HS-5 (cell line): ENCODE data around the gene HDDC3.
A peak's percentile ranks its signal among the peaks of the same experiment; 100 is the strongest.

Experiments used
- DNase-seq: peaks from one replicate; pipeline ENCODE4 v3.0.0-alpha.2; 2012; ENCODE audit warnings: low read depth

Gene HDDC3, protein sequence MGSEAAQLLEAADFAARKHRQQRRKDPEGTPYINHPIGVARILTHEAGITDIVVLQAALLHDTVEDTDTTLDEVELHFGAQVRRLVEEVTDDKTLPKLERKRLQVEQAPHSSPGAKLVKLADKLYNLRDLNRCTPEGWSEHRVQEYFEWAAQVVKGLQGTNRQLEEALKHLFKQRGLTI

DNA sequence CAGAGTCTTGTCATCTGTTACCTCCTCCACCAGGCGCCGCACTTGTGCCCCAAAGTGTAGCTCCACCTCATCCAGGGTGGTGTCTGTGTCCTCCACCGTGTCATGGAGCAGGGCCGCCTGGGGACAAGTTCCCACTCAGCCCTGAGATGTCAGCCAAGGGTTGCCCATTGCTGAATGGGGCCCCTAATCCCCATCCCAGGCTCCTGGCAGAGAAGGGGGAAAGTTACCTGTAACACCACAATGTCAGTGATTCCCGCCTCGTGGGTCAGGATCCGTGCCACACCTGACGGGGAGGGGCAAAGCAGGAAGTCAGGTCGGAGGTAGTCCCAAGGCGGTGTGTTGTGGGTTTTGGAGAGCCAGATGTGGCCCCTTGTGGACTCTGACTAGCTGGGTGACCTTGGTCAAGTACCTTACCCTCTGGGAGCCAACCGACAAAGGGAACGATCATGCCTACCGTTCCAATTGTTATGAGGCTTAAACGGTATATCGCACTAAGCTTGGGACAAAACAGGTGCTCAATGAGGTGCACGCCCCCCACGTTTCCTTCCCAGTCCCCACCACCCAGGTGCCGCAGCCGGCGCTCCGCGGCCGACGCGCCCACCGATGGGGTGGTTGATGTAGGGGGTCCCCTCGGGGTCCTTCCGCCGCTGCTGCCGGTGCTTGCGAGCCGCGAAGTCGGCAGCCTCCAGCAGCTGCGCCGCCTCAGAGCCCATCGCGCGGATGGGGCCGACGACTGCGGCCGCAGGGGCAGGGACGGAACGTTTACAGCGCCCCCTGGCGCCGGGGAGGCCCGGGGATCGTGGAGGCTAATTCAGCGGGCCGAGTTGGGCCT is at the start of gene HDDC3:
TSS of gene HDDC3 (minus strand) at position 722 of the 832 bp plus-strand sequence. CDS start at position 713, 9 bp downstream.
- DNase-seq = no peak

DNA sequence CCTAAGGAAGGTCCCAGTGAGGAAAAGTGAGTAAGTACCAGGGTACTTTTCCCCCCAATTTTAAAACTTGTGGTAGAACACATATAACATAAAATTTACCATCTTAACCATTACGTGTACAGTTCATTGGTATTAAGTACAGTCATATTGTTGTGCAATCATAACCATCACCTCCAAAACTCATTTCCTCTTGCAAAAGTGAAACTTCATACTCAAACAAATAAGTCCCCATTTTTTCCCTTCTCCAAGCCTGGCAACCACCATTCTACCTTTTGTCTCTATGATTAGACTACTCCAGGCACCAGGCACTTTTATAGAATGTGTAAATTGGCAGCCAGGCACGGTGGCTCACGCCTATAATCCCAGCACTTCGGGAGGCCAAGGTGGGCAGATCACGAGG is 49.8 kb upstream of the HDDC3 start:
- peak; percentile 19 for DNase-seq

DNA sequence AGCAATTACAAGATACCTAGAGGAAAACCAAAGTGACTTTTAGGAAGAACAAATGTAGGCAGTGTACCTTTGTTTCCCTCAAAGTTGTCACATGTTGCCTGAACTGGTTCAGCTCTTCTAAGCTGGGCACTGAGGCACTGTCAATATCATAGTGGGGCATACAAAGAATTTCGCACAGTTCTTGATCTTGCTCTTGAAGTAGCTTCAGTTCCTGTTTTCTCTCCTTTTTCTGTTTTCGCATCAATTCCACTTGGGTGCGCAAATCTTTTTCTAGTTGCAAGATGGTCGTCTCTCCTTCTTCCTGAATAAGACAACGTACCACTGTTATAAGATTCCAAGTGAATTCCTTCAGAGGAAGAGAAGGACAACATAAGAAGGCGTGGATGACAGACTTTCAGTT is 49.3 kb upstream of the HDDC3 start:
- no peak for DNase-seq

DNA sequence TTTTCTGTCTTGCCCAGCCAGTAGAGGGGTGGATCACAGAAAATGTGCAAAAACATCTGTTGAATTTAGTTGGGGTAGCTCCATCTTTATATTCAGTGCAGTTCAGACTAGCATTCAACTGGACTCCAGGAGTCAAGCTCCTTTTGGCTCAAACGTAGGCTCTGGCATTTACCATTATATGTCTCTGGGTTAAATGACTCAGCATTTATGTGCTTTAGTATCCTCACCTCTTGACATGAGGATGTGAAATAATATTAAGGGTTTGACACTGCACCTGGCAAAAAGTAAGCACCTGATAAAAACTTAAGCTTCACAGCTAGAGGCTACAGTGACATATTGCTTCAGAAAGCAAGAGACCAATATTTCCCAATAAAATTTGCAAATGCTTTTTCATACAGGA is 47.2 kb upstream of the HDDC3 start:
- no peak for DNase-seq

DNA sequence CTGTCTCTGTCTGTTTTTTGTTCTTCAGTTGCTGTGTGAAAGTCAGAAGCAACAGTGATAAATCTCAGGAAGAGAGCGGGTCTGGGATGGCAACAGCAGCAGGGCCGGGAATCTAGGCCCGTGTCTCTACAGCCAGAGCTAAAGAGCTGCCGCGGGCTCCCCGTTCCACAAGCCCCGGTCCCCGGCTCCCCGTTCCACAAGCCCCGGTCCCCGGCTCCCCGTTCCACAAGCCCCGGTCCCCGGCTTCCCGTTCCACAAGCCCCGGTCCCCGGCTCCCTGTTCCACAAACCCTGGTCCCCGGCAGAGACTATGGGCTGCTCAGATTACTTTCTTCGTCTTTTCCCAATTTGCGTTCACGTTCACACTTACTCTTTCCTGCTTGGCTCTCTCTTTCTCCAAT is 41.9 kb upstream of the HDDC3 start:
- no peak for DNase-seq

DNA sequence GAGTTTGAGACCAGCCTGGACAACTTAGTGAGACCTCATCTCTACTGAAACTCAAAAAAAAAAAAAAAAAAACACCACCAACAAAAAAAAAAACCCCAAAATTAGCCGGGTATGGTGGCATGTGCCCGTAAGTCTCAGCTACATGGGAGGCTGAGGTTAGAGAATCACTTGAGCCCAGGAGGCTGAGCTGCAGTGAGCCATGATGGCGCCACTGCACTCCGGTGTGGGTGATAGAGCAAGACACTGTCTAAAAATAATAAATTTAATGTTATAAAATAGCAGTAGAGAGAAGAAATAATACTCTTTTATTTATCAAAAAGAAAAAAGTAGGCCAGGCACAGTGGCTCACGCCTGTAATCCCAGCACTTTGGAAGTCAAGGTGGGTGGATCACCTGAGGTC is 39.8 kb upstream of the HDDC3 start:
- no peak for DNase-seq

DNA sequence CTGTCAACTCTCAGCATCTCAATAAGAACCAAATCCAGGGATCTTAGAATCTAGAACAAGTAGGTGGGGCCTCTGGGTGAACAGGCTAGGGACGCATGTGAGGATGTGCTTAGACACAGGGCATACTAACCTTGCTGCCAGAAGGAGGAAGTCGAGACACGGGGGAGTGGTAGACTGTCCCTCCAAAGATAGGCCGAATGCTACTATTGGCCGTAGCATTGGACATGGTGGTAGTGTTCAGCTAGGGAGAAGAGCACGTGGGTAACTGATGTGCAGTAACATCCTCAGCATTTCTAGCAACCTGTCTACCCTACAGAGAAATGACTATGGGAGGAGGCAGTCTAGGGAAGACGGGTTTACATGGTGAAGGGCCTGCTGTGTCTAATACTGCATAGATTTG is 37.9 kb upstream of the HDDC3 start:
- no peak for DNase-seq

DNA sequence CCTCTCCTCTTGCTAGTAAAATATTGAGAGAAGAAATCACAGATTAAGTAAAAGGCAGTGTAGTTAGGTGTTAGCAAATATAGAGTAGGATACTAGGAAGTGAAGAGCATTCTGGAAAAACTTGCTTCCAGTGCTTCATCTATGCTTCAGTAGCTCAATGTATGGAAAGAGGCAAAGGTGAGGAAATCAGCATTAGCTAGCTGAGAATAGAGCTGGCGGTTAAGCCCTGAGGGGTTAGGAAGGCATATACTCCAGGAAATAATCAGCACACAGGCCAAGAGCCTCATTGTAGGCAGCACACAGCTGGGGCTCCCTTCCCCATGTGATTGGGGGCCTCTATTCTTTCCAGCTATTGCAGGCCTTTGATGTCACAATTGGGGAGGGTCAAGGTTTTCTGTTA is 36.1 kb upstream of the HDDC3 start:
- DNase-seq = no peak

DNA sequence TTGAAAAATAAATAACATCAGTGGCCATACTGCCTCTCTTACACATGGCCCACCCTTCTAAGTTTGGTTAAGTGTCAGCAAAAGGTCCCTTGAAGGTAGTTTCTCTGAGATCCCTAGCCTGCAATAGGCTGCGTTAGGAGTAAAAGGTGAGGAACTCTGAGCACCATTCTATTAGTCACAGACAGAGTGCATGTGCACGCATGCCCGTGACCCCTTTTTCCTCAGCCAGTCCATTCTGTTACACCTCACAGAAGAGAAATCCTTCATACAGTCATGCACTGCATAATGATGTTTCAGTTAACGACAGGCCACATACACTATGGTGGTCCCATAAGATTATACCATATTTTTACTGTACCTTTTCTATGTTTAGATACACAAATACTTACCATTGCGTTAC is 34.9 kb upstream of the HDDC3 start:
- no peak for DNase-seq

DNA sequence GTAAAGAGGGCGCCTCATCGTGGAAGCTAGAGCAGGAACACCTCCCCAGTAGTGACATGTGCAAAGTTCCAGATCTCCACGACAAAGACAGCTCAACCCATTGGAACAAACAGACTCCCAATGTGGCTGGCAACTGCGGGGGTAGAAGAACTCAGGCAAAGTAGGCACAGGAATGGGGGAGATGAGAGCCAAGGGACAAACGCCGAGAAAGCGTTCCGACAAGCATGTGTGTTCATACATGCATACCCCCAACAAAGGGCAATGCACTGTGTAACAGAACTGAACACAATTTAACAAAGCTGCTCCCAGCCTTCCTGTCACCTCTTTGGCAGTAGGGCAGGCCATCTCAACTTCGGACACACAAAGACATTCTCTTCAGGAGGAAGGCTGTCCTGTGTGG is 33.9 kb upstream of the HDDC3 start:
- no peak for DNase-seq

DNA sequence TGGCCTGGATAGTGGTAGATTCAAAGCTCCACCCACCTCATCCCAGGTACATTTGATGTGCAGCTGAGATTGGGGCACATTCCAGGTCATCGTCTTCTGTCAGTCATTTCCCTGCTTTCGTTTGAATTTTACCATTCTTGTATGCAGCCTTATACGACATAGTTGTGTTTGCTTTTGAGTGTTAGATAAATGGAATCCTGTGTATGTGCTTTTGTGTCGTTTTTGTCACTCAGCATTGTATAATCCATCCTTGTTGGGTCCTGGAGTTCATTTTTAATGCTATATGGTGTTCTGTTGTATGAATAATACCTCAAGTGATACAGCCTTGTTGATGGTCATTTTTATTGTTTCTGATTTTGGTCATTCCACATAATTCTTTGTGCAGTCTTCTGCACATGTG is 29.7 kb upstream of the HDDC3 start:
- no peak for DNase-seq

DNA sequence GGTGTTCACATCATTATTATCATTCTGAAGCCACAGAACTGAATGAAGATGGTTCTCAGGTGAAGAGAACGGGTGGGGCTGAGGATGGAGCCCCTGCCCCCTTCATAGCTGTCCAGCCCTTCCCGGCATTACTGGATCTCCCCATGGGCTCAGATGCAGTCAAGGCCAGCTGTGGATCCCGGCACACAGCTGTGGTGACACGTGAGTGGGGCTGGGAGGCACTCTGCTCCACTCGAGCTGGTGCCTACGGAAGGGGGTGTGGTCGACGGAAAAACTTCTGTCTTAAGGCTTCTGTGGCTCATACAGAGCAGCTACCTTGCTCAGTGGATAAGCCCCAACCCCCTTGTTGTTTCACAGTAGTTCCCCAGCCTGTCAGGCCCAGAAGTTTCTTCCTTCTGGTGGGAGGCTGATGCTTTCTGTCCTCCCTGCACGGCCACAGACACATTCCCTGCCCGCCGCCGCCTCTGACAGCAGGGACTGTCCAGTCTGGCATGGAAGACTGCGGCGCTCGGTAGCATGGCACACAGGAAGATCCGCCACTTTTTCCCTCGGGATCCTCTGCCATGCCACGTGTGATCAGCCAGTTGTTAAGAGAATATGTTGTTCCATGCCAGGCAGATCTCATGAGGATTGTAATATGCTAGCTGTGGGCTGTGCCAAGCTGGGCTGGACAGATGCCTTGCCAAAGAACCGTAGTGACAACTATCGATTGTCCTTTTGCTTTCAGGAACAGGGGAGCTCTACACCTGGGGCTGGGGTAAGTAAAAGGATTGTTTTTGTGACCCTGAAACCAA is 28.1 kb upstream of the HDDC3 start:
- no peak for DNase-seq

DNA sequence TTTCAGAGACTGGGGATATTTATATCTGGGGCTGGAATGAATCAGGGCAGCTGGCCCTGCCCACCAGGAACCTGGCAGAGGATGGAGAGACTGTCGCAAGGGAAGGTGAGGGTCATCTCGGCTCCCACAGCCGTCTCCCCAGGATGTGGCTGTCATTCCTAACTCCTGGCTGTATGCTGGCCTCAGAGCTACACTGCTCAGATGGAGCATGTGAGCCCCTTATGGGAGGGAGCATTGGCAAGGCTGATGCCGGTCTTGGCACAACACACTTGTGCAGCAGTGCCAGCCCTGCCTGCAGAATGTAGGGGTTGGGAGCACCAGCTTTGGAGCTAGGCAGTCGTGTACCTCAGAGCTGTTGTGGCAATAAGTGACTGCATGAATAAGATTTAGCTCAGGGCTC is 27.5 kb upstream of the HDDC3 start:
- DNase-seq = no peak

DNA sequence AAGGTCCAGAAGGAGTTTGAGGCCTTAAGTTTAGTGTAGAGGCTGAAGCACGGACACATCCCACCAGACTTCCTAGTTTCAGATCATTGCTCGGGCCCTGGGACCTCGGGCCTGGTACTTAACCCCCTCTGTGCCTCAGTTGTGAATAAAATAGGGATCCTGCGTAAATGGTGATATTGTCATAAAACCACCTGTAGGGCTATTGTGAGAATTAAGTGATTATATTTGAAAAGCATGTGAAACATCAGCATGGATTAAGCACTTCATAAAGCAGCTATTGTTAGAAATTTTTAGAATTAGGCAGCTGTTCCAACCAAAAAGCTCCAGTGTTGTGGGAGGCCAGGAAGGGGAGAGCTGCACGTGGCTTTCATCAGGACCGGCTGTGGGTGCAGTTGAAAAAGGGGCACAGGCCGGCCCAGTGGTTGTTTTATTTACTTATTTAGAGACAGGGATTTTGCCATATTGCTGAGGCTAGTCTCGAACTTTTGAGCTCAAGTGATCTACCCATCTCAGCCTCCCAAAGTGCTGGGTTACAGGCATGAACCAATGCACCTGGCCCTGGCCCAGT is 26.8 kb upstream of the HDDC3 start:
- no peak for DNase-seq

DNA sequence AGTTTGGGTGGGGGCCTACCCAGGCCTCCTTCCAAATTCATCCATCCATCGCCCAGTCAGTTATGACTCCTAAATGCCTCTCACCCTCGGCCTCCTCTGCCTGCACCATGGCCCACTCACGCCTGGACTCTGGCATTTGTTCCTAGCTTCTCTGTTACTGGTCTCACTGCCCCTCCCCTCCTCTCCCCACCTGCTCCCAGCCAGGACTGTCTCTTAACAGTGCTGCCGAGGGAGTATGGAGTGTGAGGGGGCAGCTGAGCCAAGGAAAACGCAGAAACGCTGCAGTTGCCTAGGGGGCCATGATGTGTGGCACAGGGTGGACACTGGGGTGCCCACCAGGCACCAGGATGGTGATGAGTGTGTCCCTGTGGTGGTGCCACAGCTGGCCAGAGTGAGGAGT is 25.4 kb upstream of the HDDC3 start:
- no peak for DNase-seq

DNA sequence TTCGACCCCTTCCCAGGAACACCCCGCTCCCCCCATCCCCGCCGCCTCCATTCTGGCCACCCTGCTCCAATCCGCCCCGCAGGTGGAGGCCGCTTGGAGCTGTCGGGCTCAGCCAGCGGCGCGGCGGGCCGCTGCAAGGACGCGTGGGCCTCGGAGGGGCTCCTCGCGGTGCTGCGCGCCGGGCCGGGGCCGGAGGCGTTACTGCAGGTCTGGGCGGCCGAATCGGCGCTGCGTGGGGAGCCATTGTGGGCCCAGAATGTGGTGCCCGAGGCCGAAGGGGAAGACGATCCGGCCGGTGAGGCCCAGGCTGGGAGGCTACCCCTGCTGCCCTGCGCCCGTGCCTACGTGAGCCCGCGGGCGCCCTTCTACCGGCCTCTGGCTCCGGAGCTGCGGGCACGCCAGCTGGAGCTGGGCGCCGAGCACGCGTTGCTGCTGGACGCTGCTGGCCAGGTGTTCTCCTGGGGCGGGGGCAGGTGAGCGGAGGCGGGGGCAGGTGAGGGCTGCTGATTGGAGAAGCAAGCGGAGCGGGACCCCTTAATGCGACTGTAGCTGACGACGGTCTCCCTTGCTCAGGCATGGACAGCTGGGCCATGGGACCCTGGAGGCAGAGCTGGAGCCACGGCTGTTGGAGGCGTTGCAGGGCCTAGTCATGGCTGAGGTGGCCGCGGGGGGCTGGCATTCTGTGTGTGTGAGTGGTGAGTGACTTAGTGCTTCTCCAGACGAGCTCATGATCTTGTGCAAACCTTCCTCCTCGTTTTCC is 24.9 kb upstream of the HDDC3 start:
- no peak for DNase-seq

DNA sequence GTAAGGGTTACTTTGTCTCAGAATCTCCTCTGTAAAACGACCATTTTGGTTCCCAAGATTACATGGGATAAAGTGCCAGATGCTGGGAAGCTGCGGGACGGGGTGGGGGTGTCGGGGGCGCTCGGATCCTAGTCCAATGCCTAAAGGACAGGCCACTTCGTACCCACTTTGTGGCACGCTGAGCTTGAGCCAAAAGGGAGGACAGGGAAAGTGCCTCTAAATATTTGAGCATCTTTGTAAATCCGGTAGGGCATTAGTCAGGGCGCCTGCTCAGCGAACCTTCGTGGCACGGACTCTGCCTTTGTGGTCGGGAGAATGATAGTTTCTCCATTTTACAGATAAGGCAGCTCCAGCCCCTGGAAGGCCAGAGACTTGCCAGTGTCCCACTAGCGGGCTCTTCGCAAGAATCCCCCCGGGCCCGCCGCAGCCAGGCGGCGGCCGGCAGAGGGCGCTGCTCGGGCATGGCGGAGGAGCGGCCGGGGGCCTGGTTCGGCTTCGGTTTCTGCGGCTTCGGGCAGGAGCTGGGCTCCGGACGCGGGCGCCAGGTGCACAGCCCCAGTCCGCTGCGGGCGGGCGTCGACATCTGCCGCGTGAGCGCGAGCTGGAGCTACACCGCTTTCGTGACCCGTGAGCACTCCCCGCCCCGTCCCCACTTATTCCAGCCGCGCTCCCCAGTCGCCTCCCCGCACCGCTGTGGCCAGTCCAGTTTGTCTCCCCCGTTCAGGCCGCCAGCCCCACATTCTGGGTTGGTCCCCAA is 24.1 kb upstream of the HDDC3 start:
- DNase-seq = no peak

DNA sequence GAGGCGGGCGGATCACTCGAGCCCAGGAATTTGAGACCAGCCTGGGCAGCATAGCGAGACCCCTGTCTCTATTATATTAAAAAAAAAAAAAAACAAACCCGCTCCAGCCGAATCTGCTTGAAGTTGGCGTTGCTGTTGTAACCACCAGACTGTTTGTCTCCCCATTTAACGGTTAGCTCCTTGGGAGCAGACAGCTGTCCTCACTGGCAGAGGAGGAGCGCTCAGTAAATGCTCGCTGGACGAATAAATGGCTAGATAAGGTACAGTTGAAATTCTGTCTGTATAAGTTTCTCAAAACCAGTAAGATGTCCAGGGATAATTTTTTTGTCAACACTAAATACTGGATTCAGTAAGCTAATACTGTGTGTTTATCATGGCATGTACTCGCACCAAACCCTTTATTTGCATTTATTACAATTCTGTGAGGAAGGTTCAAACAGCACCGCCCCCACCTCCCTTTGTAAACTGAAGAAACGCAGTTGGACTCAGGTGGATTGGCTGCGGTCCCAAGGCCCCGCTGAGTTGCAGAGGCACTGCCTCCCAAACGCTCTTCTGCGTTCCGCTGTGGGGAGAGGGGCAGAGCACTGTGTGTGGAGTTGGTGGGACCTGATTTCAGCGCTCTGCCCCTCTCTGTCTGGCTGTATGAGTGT is 23.4 kb upstream of the HDDC3 start:
- DNase-seq = no peak

DNA sequence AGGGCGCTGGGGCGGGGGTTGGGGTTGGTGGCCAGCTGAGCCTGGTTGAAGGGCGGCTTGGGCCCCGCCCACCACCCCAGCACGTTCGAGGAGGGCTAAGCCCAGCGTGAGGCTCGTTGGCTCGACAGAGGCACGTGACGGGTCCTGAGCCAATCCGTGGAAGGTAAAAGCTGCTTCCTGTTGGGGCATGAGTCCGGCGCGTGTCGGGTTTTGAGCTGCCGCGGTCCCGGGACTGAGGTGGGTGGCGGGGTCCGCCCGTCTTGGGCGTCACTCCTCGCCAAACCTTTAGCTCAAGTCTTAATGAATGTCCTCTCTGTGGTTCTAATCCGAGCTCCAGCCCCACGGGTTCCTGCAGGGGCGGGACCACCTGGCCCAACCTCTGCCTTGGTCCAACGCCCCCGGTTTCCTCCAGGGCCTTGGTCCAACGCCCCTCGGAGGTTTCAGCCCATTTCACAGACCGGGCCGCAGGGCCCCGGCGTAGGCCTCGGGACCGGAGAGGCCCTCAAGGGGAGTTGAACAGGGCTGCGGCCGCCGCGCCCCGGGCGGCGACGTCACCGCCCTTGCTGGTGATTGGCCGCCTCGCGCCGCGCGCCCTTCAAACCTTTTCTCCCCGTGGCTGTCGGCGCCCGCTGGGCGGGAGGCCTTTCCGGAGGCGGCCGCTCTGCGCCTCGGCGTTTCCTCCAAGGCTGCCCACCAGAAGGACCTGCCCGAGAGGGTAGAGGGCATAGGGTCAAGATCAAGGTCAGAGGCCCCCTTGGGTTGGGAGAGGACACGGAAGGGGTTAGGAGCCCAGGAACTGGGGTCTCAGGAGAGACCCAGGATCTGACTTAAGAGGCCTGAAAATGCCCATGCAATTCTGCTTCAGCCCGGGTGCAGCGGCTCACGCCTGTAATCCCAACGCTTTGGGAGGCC is 22.6 kb upstream of the HDDC3 start, which contains the start of gene RCCD1:
TSS of gene RCCD1 (plus strand) at position 173 of the 912 bp plus-strand sequence. CDS start 1,851 bp downstream, outside the sequence.
- peak; percentile 78 for DNase-seq
